Hepatocyte (in vitro differentiated cells): ENCODE results near the gene CORO2B. TPM values are rescaled to one million over a fixed set of nuclear protein-coding genes. Genes with fewer than 3 reads are reported as not detected.
A peak's percentile ranks its signal among the peaks of the same experiment; 100 is the strongest.

Experiments used
- DNase-seq: peaks from one replicate; pipeline ENCODE4 v3.0.0-alpha.2; 2016; ENCODE audit warnings: low spot score
- H2AFZ ChIP-seq: fragments of 200-600 bp; sonication (generic); 2 replicates; pipeline ENCODE4 v1.6.0; 2016; ENCODE audit warnings: antibody characterized with exemption, mild to moderate bottlenecking
- H3K27ac ChIP-seq: fragments of 200-600 bp; sonication (generic); 2 replicates; pipeline ENCODE4 v1.5.1; 2016; ENCODE audit warnings: mild to moderate bottlenecking
- H3K27me3 ChIP-seq: fragments of 200-600 bp; sonication (generic); 2 replicates; pipeline ENCODE4 v1.6.1; 2016
- H3K36me3 ChIP-seq: fragments of 200-600 bp; sonication (generic); replicated peaks from 2 replicates; pipeline ENCODE4 v1.5.1; 2016; ENCODE audit warnings: low read depth; ENCODE audit not compliant: insufficient read depth
- H3K4me1 ChIP-seq: fragments of 200-600 bp; sonication (generic); 2 replicates; pipeline ENCODE4 v1.5.1; 2016; ENCODE audit warnings: mild to moderate bottlenecking, moderate library complexity; ENCODE audit not compliant: insufficient read depth
- H3K4me2 ChIP-seq: fragments of 200-600 bp; sonication (generic); 2 replicates; pipeline ENCODE4 v1.6.0; 2016
- H3K4me3 ChIP-seq: fragments of 200-600 bp; sonication (generic); 2 replicates; pipeline ENCODE4 v1.5.1; 2016; ENCODE audit warnings: mild to moderate bottlenecking
- H3K79me2 ChIP-seq: fragments of 200-600 bp; sonication (generic); 2 replicates; pipeline ENCODE4 v1.6.0; 2017; ENCODE audit warnings: mild to moderate bottlenecking
- H3K9me2 ChIP-seq: fragments of 200-600 bp; sonication (generic); replicated peaks from 2 replicates; pipeline ENCODE4 v1.6.0; 2017; ENCODE audit warnings: mild to moderate bottlenecking; ENCODE audit not compliant: insufficient read depth
- H3K9me3 ChIP-seq: fragments of 200-600 bp; sonication (generic); 2 replicates; pipeline ENCODE4 v1.5.1; 2016; ENCODE audit warnings: low read depth, mild to moderate bottlenecking
- H4K20me1 ChIP-seq: fragments of 200-600 bp; sonication (generic); 2 replicates; pipeline ENCODE4 v1.6.0; 2016; ENCODE audit warnings: mild to moderate bottlenecking; ENCODE audit not compliant: insufficient read depth, poor library complexity, severe bottlenecking
- EZH2 ChIP-seq: fragments of 200-600 bp; sonication (generic); IDR thresholded peaks from 2 replicates; pipeline ENCODE4 v1.6.1; 2016; ENCODE audit warnings: antibody characterized with exemption, mild to moderate bottlenecking, borderline replicate concordance
- EZH2phosphoT487 ChIP-seq: fragments of 200-600 bp; sonication (generic); IDR thresholded peaks from one replicate; pipeline ENCODE4 v1.6.1; 2018; ENCODE audit warnings: antibody characterized with exemption, mild to moderate bottlenecking, low read depth, moderate library complexity; ENCODE audit not compliant: unreplicated experiment, severe bottlenecking
- WGBS: methylation state at CpG from one replicate; pipeline ENCODE4 v1.1.6; 2016; ENCODE audit warnings: low lambda C conversion rate; ENCODE audit errors: missing lambda C conversion rate; 5-methylcytosine and 5-hydroxymethylcytosine counted together
- polyA plus RNA-seq: library from polyadenylated mRNA; unstranded; fragments of >200 nt; fragmentation: Nextera tagmentation; extraction: Ambion mirVana; gene quantifications from 2 replicates; pipeline ENCODE4 v1.2.1, GENCODE V29; 2016
- total RNA-seq: library from RNA; depleted of rRNA; stranded (reverse); fragments of >200 nt; gene quantifications from 2 replicates; pipeline ENCODE4 v1.2.3, GENCODE V29; 2014
- TF ChIP-seq, protein P1 (sequence below): fragments of 200-600 bp; sonication (generic); IDR thresholded peaks from 2 replicates; pipeline ENCODE4 v1.5.1; 2016; ENCODE audit warnings: antibody characterized with exemption, mild to moderate bottlenecking; ENCODE audit not compliant: poor library complexity

The CORO2B gene
- total and polyA plus RNA-seq, 2 experiments from 2014 or later, result 2.9 to 5.1 TPM

DNA sequence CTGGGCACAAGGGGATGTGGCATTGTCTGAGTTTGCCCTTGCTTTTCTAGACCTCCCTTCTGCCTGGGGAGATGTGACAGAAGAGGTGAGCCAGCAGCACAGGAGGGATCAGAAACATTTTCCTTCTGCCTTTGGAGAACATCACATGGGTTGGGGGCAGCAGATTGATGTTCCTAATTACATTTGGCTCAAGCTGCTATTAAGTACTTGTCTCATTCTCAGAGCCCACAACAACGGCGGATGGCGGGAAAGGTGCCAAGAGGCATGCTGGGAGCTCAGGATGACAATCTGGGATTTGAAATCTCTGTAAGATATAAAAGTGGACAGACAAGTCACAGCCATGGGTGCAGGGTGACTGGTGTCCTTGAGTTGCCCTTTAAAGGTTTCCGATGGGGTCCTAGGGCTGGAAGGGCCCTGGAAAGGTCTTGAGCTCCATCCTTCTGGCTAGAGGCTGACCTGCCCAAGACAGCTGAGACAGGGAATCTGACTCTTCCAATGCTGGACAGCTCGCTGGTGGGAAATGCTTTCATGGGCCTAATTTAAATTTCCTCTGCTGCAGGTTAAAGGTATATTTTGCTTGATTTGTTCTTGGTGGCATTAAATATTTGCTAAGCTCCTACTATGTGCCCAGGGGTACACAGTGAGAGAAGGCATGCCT is 2.4 kb upstream of the CORO2B start:
- 76% methylated on average over 5 of the region's 5 CpGs for WGBS

DNA sequence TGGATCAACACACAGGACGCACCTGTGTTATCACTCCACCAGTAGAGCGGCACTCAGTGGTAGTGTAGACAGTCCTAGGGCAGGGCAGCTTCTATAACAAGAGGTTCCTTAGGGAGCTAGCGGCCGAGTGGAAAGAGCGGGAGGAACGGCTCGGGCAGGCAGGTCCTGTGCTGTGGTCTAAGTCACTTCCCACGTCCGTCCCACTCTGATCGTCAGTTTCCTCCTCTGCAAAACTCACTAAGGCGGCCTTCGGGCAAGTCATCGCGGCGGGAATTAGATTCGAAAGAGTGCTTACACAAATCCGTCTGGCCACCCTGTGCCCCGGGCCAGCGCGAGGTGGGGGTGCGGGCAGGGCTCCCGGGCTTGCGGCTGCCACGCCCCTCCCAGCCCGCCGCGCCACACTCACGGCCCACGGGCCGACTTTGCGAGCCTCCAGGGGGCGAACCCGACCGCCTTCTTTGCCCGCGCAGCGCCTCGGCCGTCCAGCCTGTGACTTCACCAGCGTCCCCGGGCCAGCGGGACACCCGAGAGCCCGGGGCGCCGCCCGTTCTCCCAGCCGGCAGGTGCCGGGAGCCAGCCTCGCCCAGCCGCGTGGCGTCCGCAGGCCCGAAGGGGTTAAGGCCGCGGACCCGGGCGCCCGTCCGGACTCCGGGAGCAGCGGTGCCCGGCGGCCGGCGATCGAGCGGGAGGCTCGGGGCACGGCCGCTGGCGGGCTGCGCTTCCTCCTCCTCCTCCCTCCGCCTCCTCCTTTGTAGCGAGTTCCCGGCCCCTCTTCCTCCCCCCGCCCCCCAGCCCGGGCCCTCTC is 416 bp upstream of the CORO2B start:
- Histone ChIP-seq H3K4me1 (peaks cover 11% of the 10 kb centered on the region), H3K27ac (no peak overlapping the region), H4K20me1 (no peaks in the 10 kb centered on the region), H3K9me3 (no peaks in the 10 kb centered on the region), H3K9me2 (no peaks in the 10 kb centered on the region), H3K4me2 (peak overlapping the region; percentile 89), H3K4me3 (peak overlapping the region; percentile 77), H3K27me3 (peaks cover 31% of the 10 kb centered on the region), H3K79me2 (no peaks in the 10 kb centered on the region), H2AFZ (peak overlapping the region; percentile 77), H3K36me3 (no peaks in the 10 kb centered on the region)
- WGBS, result under 1% methylated on average over 56 of the region's 79 CpGs
- peak; percentile 78 for DNase-seq
- TF ChIP-seq, protein P1, sequence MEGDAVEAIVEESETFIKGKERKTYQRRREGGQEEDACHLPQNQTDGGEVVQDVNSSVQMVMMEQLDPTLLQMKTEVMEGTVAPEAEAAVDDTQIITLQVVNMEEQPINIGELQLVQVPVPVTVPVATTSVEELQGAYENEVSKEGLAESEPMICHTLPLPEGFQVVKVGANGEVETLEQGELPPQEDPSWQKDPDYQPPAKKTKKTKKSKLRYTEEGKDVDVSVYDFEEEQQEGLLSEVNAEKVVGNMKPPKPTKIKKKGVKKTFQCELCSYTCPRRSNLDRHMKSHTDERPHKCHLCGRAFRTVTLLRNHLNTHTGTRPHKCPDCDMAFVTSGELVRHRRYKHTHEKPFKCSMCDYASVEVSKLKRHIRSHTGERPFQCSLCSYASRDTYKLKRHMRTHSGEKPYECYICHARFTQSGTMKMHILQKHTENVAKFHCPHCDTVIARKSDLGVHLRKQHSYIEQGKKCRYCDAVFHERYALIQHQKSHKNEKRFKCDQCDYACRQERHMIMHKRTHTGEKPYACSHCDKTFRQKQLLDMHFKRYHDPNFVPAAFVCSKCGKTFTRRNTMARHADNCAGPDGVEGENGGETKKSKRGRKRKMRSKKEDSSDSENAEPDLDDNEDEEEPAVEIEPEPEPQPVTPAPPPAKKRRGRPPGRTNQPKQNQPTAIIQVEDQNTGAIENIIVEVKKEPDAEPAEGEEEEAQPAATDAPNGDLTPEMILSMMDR, result peak; percentile 41
- TF ChIP-seq EZH2 (peak; percentile 27), EZH2phosphoT487 (no peak)

More for the DNA sequence above, 2.4 kb upstream of the CORO2B start:
- Histone ChIP-seq H3K4me1 (peaks cover 11% of the 10 kb centered on the region), H3K27me3 (peaks cover 40% of the 10 kb centered on the region), H3K36me3 (no peaks in the 10 kb centered on the region), H3K4me2 (no peak overlapping the region), H3K9me2 (no peaks in the 10 kb centered on the region), H3K27ac (no peak overlapping the region), H3K9me3 (no peaks in the 10 kb centered on the region), H2AFZ (no peak overlapping the region), H3K4me3 (no peak overlapping the region), H4K20me1 (no peaks in the 10 kb centered on the region), H3K79me2 (no peaks in the 10 kb centered on the region)
- no peak for DNase-seq
- TF ChIP-seq, protein P1, result no peak
- no peak for TF ChIP-seq EZH2

DNA sequence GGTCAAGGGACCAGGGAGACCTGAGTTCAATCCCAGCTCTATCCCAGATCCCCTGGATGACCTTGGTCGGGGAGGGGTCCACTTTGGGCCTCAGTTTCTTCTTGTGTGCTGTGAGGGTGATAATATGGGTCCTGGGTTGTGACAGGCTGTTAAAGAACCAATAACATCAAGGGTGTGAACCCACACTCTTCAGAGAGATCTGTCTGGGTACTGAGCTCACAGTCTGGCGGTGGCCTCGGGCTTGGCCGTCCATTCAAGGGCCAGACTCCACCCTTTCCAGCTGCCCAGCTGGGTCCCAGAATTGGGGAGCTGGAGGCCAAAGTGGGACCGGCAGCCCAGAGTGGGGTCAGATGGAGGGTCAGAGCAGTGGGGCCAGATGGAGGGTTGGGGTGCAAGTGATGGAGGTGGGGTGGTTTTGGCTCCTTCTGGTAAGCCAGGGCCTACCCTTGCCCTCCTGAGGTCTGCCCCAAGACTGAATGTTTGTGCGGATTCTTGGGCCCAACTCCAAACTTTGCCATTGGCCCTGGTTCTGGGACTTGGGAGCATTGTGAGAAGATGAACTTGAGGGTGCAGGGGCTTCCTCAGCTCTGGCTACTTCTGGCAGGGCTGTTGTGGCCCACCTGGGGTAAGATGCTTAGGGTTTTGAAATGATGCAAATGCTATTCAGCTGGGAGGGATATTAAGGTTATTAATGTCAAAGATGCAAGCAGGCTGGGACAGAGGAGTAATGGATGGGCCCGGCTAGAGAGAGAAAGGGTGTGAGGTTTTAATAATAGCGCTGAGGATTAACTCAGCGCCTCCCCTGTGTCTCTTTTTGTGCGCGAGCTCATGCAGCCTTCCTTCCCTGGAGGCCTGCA is 1.5 kb downstream of the CORO2B start:
- H3K4me2 ChIP-seq, result peak overlapping the region; percentile 92
- WGBS, result 86% methylated on average over 11 of the region's 11 CpGs

More for the DNA sequence above, 1.5 kb downstream of the CORO2B start:
- H3K36me3 ChIP-seq, result no peaks in the 10 kb centered on the region
- H3K4me3 ChIP-seq, result no peak overlapping the region
- DNase-seq, result no peak
- no peaks in the 10 kb centered on the region for H3K9me3 ChIP-seq
- peaks cover 11% of the 10 kb centered on the region for H3K4me1 ChIP-seq
- H3K9me2 ChIP-seq, result no peaks in the 10 kb centered on the region
- peaks cover 22% of the 10 kb centered on the region for H3K27me3 ChIP-seq
- H3K27ac ChIP-seq, result no peak overlapping the region
- no peaks in the 10 kb centered on the region for H4K20me1 ChIP-seq
- H3K79me2 ChIP-seq, result no peaks in the 10 kb centered on the region
- TF ChIP-seq, protein P1, result no peak
- TF ChIP-seq EZH2phosphoT487 (no peak), EZH2 (no peak)
- no peak overlapping the region for H2AFZ ChIP-seq
